GM19351 (cell line): ENCODE data around the gene LIG1.

Experiments used
- ATAC-seq: cut with Tn5 transposase; IDR thresholded peaks from one replicate; pipeline ENCODE4 v1.9.1; 2021; ENCODE audit warnings: mild to moderate bottlenecking, moderate library complexity; ENCODE audit not compliant: unreplicated experiment

Gene LIG1

GRCh38 chr19:48182434-48182833 lies 12.3 kb upstream of the LIG1 start:
- no peak for ATAC-seq

GRCh38 chr19:48181505-48181904 lies 11.4 kb upstream of the LIG1 start:
- ATAC-seq: no peak

GRCh38 chr19:48176226-48176625 lies 6.1 kb upstream of the LIG1 start:
- no peak for ATAC-seq

- ATAC-seq: no peak
Observed at GRCh38 chr19:48175578-48175977, 5.4 kb upstream of the LIG1 start.

- no peak for ATAC-seq
Observed at GRCh38 chr19:48174445-48175030, 4.4 kb upstream of the LIG1 start.

- ATAC-seq: no peak
Observed at GRCh38 chr19:48171710-48172109, 1.6 kb upstream of the LIG1 start.

- ATAC-seq: no peak
Observed at GRCh38 chr19:48170817-48171347, 738 bp upstream of the LIG1 start.

- ATAC-seq: no peak
Observed at GRCh38 chr19:48169578-48169938, 586 bp downstream of the LIG1 start.

- ATAC-seq: no peak
Observed at GRCh38 chr19:48168689-48169088, 1.5 kb downstream of the LIG1 start.

- ATAC-seq: no peak
Observed at GRCh38 chr19:48158210-48158790, 11.8 kb downstream of the LIG1 start.

- no peak for ATAC-seq
Observed at GRCh38 chr19:48154003-48154402, 16.1 kb downstream of the LIG1 start.

GRCh38 chr19:48152551-48152950 lies 17.6 kb downstream of the LIG1 start:
- no peak for ATAC-seq

GRCh38 chr19:48149430-48149829 lies 20.7 kb downstream of the LIG1 start:
- no peak for ATAC-seq

- ATAC-seq: no peak
Observed at GRCh38 chr19:48148576-48148975, 21.6 kb downstream of the LIG1 start.

- no peak for ATAC-seq
Observed at GRCh38 chr19:48147597-48148175, 22.5 kb downstream of the LIG1 start.

- no peak for ATAC-seq
Observed at GRCh38 chr19:48139053-48139452, 31.1 kb downstream of the LIG1 start.

- no peak for ATAC-seq
Observed at GRCh38 chr19:48137411-48137810, 32.7 kb downstream of the LIG1 start.

- ATAC-seq: no peak
Observed at GRCh38 chr19:48136547-48136946, 33.6 kb downstream of the LIG1 start.

- ATAC-seq: no peak
Observed at GRCh38 chr19:48135411-48135810, 34.7 kb downstream of the LIG1 start.

- ATAC-seq: no peak
Observed at GRCh38 chr19:48133094-48133493, 37.0 kb downstream of the LIG1 start.

- ATAC-seq: no peak
Observed at GRCh38 chr19:48127561-48127960, 42.6 kb downstream of the LIG1 start.

- no peak for ATAC-seq
Observed at GRCh38 chr19:48123907-48124651, 46.1 kb downstream of the LIG1 start.
